Fibroblast of villous mesenchyme (primary cell): ENCODE data around the gene SCAMP2. TPM values are rescaled to one million over a fixed set of nuclear protein-coding genes. Genes with fewer than 3 reads are reported as not detected.

Source experiments
- DNase-seq: peaks from one replicate; pipeline ENCODE4 v3.0.0-alpha.2; 2010; ENCODE audit warnings: low read depth
- H3K4me3 ChIP-seq: 2 replicates; pipeline ENCODE4 v1.5.1; 2011; ENCODE audit warnings: low read depth, mild to moderate bottlenecking, low read length
- CTCF ChIP-seq: IDR thresholded peaks from 2 replicates; pipeline ENCODE4 v1.5.1; 2012; ENCODE audit warnings: low read depth, mild to moderate bottlenecking, low read length; ENCODE audit not compliant: insufficient read depth
- total RNA-seq: library from RNA; depleted of rRNA; stranded (reverse); fragments of >200 nt; gene quantifications from 2 replicates; pipeline ENCODE4 v1.2.3, GENCODE V29; 2012

The SCAMP2 gene
- total RNA-seq, 1 donor, result 33.7 TPM

GRCh38 chr15:74802862-74803447, 70.2 kb downstream of the SCAMP2 start:
- no peak overlapping the region for H3K4me3 ChIP-seq
- no peak for DNase-seq
- TF ChIP-seq CTCF, result no peak

- no peak overlapping the region for H3K4me3 ChIP-seq
- no peak for DNase-seq
- no peak for TF ChIP-seq CTCF
Observed at GRCh38 chr15:74802290-74802689, 70.9 kb downstream of the SCAMP2 start.

- H3K4me3 ChIP-seq, result no peak overlapping the region
- TF ChIP-seq CTCF, result no peak
- no peak for DNase-seq
Observed at GRCh38 chr15:74801311-74801997, 71.7 kb downstream of the SCAMP2 start.

GRCh38 chr15:74800559-74801094, 72.5 kb downstream of the SCAMP2 start:
- no peak overlapping the region for H3K4me3 ChIP-seq
- DNase-seq, result no peak
- TF ChIP-seq CTCF, result no peak

- peak; percentile 55 for DNase-seq
- H3K4me3 ChIP-seq, result no peak overlapping the region
- peak; percentile 94 for TF ChIP-seq CTCF
Observed at GRCh38 chr15:74799856-74800558, 73.2 kb downstream of the SCAMP2 start.

- no peak for TF ChIP-seq CTCF
- H3K4me3 ChIP-seq, result no peak overlapping the region
- no peak for DNase-seq
Observed at GRCh38 chr15:74799255-74799855, 73.8 kb downstream of the SCAMP2 start.
